Effector CD4-positive, alpha-beta T cell (primary cell): Measurements from ENCODE around the gene SIRT5.

Experiments
- DNase-seq: peaks from one replicate; pipeline ENCODE4 v3.0.0-alpha.2; 2020

Gene SIRT5

DNA sequence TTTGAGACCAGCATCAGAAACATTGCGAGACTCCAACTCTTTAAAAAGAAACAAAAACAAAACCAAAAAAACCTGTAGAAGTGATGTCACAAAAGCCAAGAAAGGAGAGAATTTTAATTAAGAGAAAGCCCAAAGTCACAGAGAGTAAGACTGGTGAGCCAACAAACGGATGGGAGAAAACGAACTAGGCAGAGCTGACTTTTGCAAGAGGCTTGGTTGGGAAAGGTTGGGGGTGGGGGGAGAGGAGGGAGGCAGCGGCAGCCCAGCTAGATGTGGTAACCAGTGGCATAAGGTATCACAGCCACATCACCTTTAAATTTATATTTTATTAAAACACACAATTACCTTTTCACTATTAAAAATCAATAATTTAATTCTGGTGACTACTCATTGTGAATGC is 64.2 kb downstream of the SIRT5 start:
- DNase-seq, result no peak

DNA sequence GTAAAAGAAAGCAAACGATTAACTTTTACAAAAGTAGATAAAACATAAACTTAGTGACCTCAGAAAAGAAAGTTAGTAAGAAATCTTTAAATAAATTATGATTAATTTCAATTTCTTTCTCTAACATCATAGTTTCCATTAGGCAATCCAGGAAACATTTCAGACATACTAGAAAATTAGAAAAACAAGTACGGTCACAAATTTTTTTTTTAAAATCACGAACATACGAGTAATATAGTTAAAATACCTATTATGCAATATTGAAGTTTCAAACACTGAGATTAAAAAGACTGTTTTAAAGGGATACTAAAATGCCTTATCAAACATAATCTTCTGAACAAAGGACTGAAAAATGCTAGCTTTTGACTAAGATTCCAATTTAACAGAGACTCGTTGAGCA is 66.9 kb downstream of the SIRT5 start:
- DNase-seq, result no peak

DNA sequence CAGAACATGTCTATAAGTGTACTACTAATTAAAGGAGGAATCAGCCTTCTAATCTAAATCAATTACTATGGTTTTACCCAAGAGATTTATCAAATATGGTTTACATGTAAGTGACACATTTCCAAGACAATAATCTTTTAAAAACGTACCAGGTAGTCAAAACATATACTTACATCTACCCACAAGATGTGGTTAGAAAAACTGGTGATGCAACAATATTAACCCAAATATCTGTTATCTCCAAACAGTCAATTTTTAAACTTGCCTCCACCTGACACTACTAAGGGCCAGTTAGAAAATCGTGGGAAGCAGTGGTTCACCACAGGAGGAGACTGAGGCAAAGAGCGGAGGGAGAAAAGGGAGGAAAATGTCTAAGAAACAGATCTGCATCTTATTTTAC is 68.7 kb downstream of the SIRT5 start:
- no peak for DNase-seq

DNA sequence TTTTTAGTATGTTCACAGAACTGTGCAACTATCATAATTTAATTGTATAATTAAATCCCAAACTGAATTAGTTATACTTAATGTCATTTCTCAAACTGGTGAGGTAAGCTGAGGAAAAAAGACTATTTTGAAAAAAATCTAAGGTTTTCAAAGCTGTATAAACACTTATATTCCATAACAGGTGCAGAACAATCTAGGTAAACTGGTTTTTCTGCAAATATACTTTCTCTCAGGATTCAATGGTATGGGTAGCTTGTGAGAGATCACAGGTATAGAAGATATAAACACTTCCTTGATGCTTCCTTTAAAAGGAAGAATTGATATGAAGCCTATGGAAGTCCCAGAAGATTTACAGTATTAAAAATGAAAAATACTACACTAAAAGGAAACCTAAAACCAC is 74.4 kb downstream of the SIRT5 start:
- DNase-seq, result no peak

DNA sequence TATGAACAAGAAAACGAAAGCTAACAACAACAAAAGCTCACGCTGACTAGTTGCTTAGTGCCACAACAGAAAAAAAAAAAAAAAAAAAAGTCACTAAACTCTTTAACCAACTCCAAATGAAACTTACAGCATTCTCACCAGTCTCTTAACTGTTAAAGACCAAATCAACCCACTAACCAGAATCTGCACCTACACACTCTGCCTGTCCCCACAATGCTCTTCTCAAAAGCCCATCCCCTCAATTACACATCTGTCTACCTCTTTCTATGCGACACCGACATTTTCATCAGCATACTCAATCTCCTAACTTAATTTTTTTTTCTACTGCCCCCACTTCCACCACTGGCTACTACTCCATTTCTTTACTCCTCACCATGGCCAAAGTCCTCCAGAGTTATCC is 75.0 kb downstream of the SIRT5 start:
- no peak for DNase-seq

DNA sequence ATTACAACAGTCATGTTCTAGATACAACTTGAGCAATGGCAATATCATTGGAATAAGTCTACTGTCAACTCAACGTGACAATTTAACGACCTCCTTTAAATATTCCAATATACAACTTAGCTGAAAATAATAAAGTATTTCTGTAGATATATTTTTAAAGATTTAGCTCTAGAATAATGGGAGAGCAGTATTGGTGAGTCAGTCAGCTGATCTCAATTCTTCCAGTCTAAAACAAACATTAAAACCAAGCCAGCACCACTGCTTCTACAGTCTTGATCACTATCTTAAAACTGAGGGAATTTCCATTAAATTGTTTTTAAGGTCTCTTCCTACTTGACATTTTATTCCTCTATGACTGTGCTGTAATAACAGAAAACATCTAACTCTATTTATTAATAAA is 78.9 kb downstream of the SIRT5 start:
- no peak for DNase-seq

DNA sequence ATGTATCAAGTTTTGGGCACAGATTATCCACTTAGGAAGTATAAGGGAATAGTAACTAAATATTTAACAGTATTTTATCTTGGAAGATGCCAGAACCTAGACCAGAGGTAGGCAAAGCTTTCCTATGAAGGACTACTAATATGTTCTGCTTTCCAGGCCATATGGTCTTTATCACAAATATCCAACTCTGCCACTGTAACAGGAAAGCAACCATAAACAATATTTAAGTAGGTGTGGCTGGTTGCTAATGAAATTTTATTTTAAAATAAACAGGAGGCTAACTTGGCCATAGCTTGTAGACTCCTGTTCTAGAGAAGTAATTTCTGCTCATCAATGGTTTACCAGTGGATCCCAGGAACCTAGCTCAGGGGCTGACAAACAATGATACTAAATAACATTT is 80.1 kb downstream of the SIRT5 start:
- no peak for DNase-seq

DNA sequence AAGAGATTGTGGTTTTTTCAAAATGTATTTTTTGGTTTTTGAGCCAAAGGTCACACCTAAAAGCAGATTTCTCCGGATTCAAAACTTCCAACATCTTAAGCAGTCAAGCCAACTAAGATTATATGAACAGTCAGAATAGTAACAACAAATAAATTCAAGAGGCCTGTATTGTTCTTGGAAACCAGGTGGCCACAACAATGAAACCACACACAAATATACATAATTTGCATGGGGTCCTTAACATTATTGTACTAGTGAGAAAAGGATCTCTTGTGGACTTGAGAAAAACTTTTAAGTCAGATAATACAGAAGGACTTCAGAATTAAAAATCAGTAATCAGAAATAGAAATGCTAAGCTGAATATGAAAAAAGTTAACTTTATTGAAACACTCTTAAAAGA is 81.3 kb downstream of the SIRT5 start:
- DNase-seq, result no peak

DNA sequence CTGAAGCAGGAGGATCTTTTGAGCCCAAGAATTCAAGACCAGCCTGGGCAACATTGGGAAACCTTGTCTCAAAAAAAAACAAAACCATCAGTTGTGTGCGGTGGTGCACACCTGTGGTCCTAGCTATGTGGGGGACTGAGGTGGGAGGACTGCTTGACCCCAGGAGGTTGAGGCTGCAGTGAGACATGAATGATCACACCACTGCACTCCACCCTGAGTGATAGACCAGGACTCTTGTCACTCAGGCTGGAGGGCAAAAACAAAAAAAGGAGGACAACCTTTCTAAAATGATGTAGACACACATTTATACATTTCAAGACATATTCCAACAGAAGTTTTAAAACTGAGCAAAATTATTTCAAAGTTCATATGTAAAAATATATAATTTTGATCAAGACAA is 85.9 kb downstream of the SIRT5 start:
- no peak for DNase-seq

DNA sequence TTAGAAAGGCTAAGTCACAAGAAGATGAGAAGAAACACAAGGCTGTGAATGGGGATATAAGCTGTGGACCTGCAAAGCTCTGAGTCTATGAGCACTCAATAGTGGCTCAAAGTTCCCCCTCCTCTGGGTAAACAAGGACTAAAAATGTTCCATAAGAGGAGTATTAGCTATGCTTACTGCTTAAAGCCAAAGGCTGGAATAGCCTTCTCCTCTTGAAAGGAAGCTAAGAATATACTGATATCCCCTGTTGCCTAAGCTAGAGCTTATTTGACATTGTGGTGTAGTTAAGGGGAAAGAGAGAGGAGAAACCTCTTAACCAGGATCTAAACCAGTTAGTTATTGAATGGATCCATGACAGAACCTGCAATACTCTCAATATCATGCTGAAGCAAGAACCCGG is 86.5 kb downstream of the SIRT5 start:
- DNase-seq, result no peak

DNA sequence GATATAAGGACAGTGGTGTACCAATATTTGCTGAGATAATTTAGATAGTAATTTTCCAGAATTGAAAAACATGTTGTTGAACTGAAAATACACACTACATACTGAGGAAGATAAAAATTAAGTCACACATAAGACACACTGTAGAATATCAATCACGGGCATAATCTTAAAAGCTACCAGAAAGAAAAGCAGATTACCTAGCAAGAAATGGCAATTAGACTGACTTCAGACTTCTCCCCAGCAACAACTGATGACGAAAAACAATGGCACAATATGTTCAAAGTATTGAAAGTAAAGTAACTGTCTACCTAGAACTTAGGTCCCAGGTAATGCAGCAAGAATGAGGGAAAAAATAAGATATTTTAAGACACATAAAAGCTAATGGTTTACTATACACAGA is 87.2 kb downstream of the SIRT5 start:
- DNase-seq, result no peak

DNA sequence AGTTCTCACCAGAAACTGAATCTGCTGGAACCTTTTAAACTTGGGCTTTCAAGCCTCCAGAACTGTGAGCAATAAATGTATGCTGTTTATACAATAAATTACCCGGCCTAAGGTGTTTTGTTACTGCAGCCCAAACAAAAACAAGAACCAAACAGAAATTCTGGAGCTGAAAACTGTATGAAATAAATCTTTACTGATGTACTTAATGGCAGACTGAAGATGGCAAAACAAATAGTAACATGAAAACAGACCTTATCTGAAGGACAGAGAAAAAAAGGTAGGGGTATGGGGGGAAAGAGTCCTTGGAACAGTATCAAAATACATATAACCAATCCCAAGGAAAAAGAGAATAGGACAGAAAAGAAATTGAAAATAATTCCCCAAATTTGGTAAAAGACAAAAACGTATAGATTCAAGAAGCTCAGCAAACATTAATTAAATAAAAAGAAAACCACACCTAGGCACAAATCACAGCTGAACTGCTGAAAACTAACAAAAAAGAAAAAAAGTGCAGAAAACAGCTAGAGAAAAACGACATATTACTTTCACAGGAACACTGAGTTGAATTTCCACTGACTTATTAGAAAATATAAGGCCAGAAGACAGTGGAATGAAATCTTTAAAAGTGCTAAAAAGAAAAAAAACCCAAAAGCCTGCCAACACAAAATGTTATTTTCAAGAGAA is 88.4 kb downstream of the SIRT5 start:
- no peak for DNase-seq

DNA sequence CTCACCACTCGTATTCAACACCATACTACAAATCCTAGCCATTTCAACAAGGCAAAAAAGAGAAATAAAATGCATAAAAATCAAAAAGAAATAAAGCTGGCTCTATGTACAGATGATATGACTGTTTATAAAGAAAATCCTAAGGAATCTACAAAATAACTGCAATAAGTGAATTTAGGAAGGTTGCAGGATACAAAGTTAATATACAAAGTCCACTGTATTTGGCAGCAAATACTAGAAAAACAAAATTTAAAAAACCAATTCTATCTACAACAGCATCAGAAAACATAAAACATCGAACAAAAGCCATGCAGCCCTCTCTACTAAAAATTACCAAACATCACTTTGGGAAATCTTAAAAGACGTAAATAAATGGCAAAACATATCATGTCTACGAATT is 89.6 kb downstream of the SIRT5 start:
- DNase-seq, result no peak
